GM12864 (cell line): Measurements from ENCODE around the gene TGM2.

Source experiments
- DNase-seq: peaks from one replicate; pipeline ENCODE4 v3.0.0-alpha.2; 2011; ENCODE audit warnings: low read depth
- H3K4me3 ChIP-seq: 2 replicates; pipeline ENCODE4 v1.5.1; 2011; ENCODE audit warnings: mild to moderate bottlenecking, low read depth, low read length, control low read depth
- CTCF ChIP-seq: IDR thresholded peaks from 2 replicates; pipeline ENCODE4 v1.5.1; 2011; ENCODE audit warnings: low read depth, mild to moderate bottlenecking, moderate library complexity, low read length, control low read depth, inconsistent platforms; ENCODE audit errors: missing control alignments

TGM2 gene

GRCh38 chr20:38126932-38127621 is 38.0 kb downstream of the TGM2 start:
- no peak for DNase-seq
- no peak overlapping the region for H3K4me3 ChIP-seq
- no peak for TF ChIP-seq CTCF

GRCh38 chr20:38126146-38126921 is 38.7 kb downstream of the TGM2 start:
- TF ChIP-seq CTCF = no peak
- no peak overlapping the region for H3K4me3 ChIP-seq
- DNase-seq = no peak

- no peak for DNase-seq
- TF ChIP-seq CTCF = no peak
- no peak overlapping the region for H3K4me3 ChIP-seq
These were observed 39.7 kb downstream of the TGM2 start for GRCh38 chr20:38125157-38126056.

GRCh38 chr20:38123021-38123587 is 42.0 kb downstream of the TGM2 start:
- no peak for TF ChIP-seq CTCF
- no peak for DNase-seq
- no peak overlapping the region for H3K4me3 ChIP-seq

GRCh38 chr20:38121741-38122140 is 43.3 kb downstream of the TGM2 start:
- TF ChIP-seq CTCF = no peak
- no peak overlapping the region for H3K4me3 ChIP-seq
- DNase-seq = no peak

GRCh38 chr20:38120625-38120988 is 44.5 kb downstream of the TGM2 start:
- H3K4me3 ChIP-seq = no peak overlapping the region
- no peak for DNase-seq
- no peak for TF ChIP-seq CTCF
